ENCODE data around the gene CCNY.

The CCNY gene

DNA sequence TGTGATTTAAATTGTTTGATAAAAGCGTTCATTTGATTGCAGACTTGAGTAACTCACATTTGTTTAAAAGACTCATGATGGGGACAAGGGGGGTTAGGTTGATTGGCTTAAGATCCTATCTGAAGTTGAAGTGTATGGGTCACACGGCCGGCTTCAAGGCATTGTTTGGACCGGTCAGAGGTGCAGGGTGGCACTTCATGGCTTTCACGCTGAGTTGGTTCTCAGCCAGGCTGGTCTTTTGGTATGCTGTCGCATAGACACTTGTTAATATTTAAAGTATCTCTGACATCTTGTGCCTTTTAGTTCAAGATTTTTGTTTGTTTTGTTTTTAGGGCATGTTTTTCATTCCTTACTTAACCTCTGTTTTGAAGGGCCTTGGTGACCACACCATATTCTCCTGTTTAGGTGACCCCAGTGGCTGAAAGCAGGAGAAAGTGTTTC is 58.1 kb downstream of the CCNY start:
- H3K79me2 ChIP-seq (ENCODE audit: low read length): peaks cover 89% of the 10 kb centered on the region
- H3K9me3 ChIP-seq (replicated peaks; ENCODE audit: insufficient read depth, low read length): no peaks in the 10 kb centered on the region
- H3K36me3 ChIP-seq (replicated peaks; ENCODE audit: insufficient read depth, low read length): no peaks in the 10 kb centered on the region
- H3K27me3 ChIP-seq (replicated peaks; ENCODE audit: insufficient read depth, low read length): no peaks in the 10 kb centered on the region
- no peak overlapping the region for H2AFZ ChIP-seq (ENCODE audit: low read length)
- H3K4me1 ChIP-seq (ENCODE audit: low read length): no peaks in the 10 kb centered on the region
- no peak for DNase-seq
- H3K9ac ChIP-seq (ENCODE audit: low read length): no peak overlapping the region
- TF ChIP-seq EZH2phosphoT487 (IDR thresholded peaks at IDR 0.05; ENCODE audit: low read length): no peak
- H3K27ac ChIP-seq (ENCODE audit: low read length): no peak overlapping the region
- H3F3A ChIP-seq (ENCODE audit: insufficient read depth, low read length): no peaks in the 10 kb centered on the region
- H3K9me2 ChIP-seq (replicated peaks; ENCODE audit: insufficient read depth, low read length): no peaks in the 10 kb centered on the region
- H4K20me1 ChIP-seq (ENCODE audit: insufficient read depth, low read length): peaks cover 3% of the 10 kb centered on the region; the same call in 1 of the 2 replicates
- H3K4me2 ChIP-seq (ENCODE audit: low read depth, low read length): no peak overlapping the region
- H3K4me3 ChIP-seq (ENCODE audit: low read length): no peak overlapping the region

DNA sequence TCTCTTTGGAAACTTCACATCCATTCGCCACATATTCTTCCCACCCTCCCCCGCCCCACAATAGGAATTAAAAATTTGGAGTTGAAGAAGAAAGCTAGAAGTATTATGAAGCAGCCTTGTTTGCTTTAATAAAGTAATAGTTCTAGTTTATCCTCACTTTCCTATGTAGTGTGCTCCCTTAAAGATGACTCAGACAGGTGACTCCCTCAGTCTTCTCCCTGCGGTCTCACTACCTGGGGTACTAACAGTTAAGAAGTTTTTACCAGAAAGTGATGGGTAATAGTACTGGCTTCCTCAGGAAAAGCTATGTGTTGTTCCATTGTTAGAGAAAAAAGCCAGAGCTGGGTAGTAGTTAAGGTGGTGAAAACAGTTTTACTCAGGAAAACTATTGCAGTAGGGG is 58.6 kb downstream of the CCNY start:
- Histone ChIP-seq H3K9me3 (replicated peaks; ENCODE audit: insufficient read depth, low read length) (no peaks in the 10 kb centered on the region), H3F3A (ENCODE audit: insufficient read depth, low read length) (no peaks in the 10 kb centered on the region), H3K9me2 (replicated peaks; ENCODE audit: insufficient read depth, low read length) (no peaks in the 10 kb centered on the region), H3K36me3 (replicated peaks; ENCODE audit: insufficient read depth, low read length) (no peaks in the 10 kb centered on the region), H3K4me1 (ENCODE audit: low read length) (no peaks in the 10 kb centered on the region), H3K79me2 (ENCODE audit: low read length) (peaks cover 89% of the 10 kb centered on the region), H3K4me2 (ENCODE audit: low read depth, low read length) (no peak overlapping the region), H3K27me3 (replicated peaks; ENCODE audit: insufficient read depth, low read length) (no peaks in the 10 kb centered on the region), H4K20me1 (ENCODE audit: insufficient read depth, low read length) (peaks cover 3% of the 10 kb centered on the region; the same call in 1 of the 2 replicates), H2AFZ (ENCODE audit: low read length) (no peak overlapping the region), H3K9ac (ENCODE audit: low read length) (no peak overlapping the region), H3K27ac (ENCODE audit: low read length) (no peak overlapping the region), H3K4me3 (ENCODE audit: low read length) (no peak overlapping the region)
- no peak for DNase-seq
- TF ChIP-seq, protein P1, sequence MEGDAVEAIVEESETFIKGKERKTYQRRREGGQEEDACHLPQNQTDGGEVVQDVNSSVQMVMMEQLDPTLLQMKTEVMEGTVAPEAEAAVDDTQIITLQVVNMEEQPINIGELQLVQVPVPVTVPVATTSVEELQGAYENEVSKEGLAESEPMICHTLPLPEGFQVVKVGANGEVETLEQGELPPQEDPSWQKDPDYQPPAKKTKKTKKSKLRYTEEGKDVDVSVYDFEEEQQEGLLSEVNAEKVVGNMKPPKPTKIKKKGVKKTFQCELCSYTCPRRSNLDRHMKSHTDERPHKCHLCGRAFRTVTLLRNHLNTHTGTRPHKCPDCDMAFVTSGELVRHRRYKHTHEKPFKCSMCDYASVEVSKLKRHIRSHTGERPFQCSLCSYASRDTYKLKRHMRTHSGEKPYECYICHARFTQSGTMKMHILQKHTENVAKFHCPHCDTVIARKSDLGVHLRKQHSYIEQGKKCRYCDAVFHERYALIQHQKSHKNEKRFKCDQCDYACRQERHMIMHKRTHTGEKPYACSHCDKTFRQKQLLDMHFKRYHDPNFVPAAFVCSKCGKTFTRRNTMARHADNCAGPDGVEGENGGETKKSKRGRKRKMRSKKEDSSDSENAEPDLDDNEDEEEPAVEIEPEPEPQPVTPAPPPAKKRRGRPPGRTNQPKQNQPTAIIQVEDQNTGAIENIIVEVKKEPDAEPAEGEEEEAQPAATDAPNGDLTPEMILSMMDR (IDR thresholded peaks at IDR 0.05; ENCODE audit: low read length): no peak
- TF ChIP-seq EZH2phosphoT487 (IDR thresholded peaks at IDR 0.05; ENCODE audit: low read length): no peak
- no peak for TF ChIP-seq EZH2 (optimal IDR thresholded peaks at IDR 0.05; ENCODE audit: low read depth, low read length)

DNA sequence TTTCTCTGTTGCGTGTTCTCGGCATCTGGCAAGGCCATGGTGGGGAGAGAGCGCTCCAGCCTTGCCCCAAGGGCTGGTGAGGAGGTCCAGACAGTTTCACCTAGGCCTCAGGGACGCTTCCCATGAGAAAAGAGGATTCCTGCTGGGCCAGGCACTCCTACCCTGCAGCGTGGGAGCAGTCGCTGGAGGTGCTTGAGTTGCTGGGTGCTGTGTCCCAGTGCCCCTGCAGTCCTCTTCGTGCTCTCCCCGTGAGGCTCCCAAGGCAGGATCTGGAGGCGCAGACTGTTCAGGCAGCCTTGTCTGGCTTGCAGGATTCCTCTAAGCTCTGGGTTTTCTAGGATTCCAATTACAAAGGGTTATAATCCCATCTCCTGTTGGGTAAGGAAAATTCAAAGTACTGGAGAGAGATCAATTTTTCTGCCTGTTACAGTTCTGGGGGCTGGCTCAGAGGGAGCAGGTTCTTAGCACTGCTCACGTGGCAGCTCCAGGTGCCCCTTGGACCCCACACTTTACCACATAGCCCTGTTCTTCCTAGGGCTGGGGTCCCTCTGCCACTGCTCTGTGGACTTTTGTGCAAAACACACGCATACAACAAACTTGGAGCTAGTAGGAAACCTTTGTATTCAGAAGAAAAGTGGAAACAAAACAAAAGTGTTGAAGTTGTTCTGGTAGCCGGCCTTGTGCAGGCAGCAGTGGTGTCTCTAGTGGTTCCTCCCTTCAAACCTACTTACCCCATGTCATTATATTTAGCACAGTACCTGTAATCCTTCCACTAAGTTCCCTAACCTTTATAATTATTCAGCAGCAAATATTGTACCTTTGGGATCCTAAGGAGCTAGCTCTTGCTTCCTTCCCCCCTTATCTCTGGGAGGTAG is 60.5 kb downstream of the CCNY start:
- no peak for TF ChIP-seq EZH2phosphoT487 (IDR thresholded peaks at IDR 0.05; ENCODE audit: low read length)
- TF ChIP-seq, protein P1 (IDR thresholded peaks at IDR 0.05; ENCODE audit: low read length): no peak
- TF ChIP-seq EZH2 (optimal IDR thresholded peaks at IDR 0.05; ENCODE audit: low read depth, low read length): no peak

DNA sequence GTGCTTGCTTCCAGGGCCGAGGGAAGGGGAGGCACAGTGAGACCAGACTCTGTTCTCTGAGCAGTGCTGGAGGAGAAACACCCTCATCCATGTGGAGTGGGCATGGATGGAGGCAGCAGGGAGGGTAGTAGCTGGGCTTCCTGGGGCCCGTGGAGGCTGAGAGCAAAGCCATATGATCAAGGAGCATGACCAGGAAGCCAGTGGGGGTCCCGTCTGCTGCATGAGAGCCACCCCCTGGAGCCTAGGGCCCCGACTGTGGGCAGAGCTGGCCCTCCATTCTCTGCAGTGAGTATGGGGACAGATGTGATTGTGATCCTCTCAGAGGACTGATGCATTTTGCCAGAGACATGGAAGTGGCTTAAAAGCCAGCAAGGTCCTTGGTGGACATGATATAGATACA is 61.6 kb downstream of the CCNY start:
- TF ChIP-seq EZH2phosphoT487 (IDR thresholded peaks at IDR 0.05; ENCODE audit: low read length) (no peak), EZH2 (optimal IDR thresholded peaks at IDR 0.05; ENCODE audit: low read depth, low read length) (no peak)
- TF ChIP-seq, protein P1 (IDR thresholded peaks at IDR 0.05; ENCODE audit: low read length): no peak
- DNase-seq: no peak
- no peaks in the 10 kb centered on the region for H3F3A ChIP-seq (ENCODE audit: insufficient read depth, low read length)

More for the DNA sequence above, 60.5 kb downstream of the CCNY start:
- no peak for DNase-seq
- Histone ChIP-seq H3K9me2 (replicated peaks; ENCODE audit: insufficient read depth, low read length) (no peaks in the 10 kb centered on the region), H3F3A (ENCODE audit: insufficient read depth, low read length) (no peaks in the 10 kb centered on the region), H3K36me3 (replicated peaks; ENCODE audit: insufficient read depth, low read length) (no peaks in the 10 kb centered on the region), H3K79me2 (ENCODE audit: low read length) (peaks cover 86% of the 10 kb centered on the region), H3K9me3 (replicated peaks; ENCODE audit: insufficient read depth, low read length) (no peaks in the 10 kb centered on the region), H4K20me1 (ENCODE audit: insufficient read depth, low read length) (peaks cover 3% of the 10 kb centered on the region; the same call in 1 of the 2 replicates), H3K9ac (ENCODE audit: low read length) (no peak overlapping the region), H3K4me3 (ENCODE audit: low read length) (no peak overlapping the region), H3K27me3 (replicated peaks; ENCODE audit: insufficient read depth, low read length) (no peaks in the 10 kb centered on the region), H3K27ac (ENCODE audit: low read length) (no peak overlapping the region), H3K4me1 (ENCODE audit: low read length) (no peaks in the 10 kb centered on the region), H2AFZ (ENCODE audit: low read length) (no peak overlapping the region), H3K4me2 (ENCODE audit: low read depth, low read length) (no peak overlapping the region)

More for the DNA sequence above, 61.6 kb downstream of the CCNY start:
- Histone ChIP-seq H2AFZ (ENCODE audit: low read length) (no peak overlapping the region), H3K4me1 (ENCODE audit: low read length) (no peaks in the 10 kb centered on the region), H3K27ac (ENCODE audit: low read length) (no peak overlapping the region), H3K79me2 (ENCODE audit: low read length) (peaks cover 77% of the 10 kb centered on the region), H3K9me2 (replicated peaks; ENCODE audit: insufficient read depth, low read length) (no peaks in the 10 kb centered on the region), H3K4me2 (ENCODE audit: low read depth, low read length) (no peak overlapping the region), H3K9me3 (replicated peaks; ENCODE audit: insufficient read depth, low read length) (no peaks in the 10 kb centered on the region), H3K4me3 (ENCODE audit: low read length) (no peak overlapping the region), H3K36me3 (replicated peaks; ENCODE audit: insufficient read depth, low read length) (no peaks in the 10 kb centered on the region), H3K27me3 (replicated peaks; ENCODE audit: insufficient read depth, low read length) (no peaks in the 10 kb centered on the region), H4K20me1 (ENCODE audit: insufficient read depth, low read length) (peaks cover 3% of the 10 kb centered on the region; the same call in 1 of the 2 replicates), H3K9ac (ENCODE audit: low read length) (no peak overlapping the region)

Data from MM.1S (cell line).